GM19372 (cell line): Measurements from ENCODE around the gene PIPOX.

Experiments
- ATAC-seq: cut with Tn5 transposase; IDR thresholded peaks from one replicate; pipeline ENCODE4 v1.9.1; 2021; ENCODE audit warnings: mild to moderate bottlenecking, low read depth, moderate library complexity; ENCODE audit not compliant: unreplicated experiment

Gene PIPOX

GRCh38 chr17:29045734-29046472 lies 3.0 kb downstream of the PIPOX start:
- ATAC-seq, result no peak

- ATAC-seq, result no peak
Observed at GRCh38 chr17:29046473-29046839, 3.5 kb downstream of the PIPOX start.

DNA sequence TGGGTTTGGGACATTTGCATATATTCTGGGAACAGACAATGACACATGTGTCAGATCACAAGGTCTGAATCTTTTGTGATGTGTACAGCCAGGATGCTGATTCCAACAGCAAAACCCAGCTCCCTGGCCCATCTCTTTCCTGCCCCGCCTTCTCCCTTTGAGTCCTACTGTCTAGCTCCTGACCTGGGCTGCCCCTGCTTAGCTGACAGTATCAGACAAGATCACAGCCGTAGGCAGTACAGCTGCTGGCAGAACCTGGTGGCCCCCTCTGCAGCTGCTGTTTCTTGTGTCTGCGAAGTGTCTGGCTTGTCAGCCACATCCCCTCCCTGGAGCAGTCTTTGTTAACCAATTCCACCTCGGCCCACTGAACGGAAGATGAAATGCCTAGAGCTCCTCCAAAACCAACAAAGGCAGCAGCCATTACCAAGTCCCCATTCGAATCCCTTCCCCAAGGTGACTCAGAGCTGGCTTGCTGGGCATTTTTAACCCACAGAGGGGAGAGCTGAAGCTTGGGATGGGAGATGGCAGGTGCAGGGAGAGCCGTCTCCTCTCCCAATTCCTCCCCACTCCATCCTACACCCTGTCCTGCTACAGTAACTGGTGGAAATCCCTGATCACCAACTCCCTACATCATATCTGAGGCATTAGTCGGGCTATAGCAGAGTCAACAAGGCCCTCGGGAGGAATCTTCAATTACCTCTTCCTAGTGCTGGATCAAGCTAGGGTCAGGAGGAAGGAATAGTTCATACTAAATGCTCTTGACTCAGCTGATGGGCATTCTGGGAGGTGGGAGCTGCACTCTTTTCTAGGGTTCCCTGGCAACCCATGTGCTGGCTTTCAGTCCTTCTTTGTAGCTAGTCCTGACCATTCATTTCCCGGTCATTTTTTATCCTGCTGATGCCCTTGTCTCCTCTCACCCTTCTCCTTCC lies 5.8 kb downstream of the PIPOX start:
- ATAC-seq, result no peak

- ATAC-seq, result no peak
Observed at GRCh38 chr17:29049541-29050145, 6.7 kb downstream of the PIPOX start.

- ATAC-seq, result no peak
Observed at GRCh38 chr17:29050176-29050575, 7.2 kb downstream of the PIPOX start.

GRCh38 chr17:29051194-29051593 lies 8.3 kb downstream of the PIPOX start:
- no peak for ATAC-seq

- ATAC-seq, result no peak
Observed at GRCh38 chr17:29051731-29052130, 8.8 kb downstream of the PIPOX start.

GRCh38 chr17:29054835-29055234 lies 11.9 kb downstream of the PIPOX start:
- ATAC-seq, result no peak

DNA sequence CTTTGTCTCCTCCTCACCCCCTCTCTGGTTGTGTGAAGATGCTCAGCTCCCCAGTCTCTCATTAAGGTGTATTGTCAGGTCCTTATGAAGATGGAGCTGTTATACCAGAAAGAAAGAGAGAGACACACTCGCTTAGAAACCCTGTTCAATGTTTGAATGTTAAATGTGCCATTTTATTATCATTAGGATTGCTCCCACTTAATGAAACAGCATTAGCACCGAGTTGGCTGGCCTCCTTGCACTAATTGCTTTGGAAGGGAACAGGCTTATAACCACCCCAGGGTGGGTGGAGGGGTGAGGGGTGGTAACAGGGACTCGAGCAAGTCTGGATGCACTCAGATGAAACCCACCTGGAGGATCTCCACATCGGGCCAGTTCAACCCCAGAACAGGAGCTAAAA lies 14.4 kb downstream of the PIPOX start:
- ATAC-seq, result no peak

DNA sequence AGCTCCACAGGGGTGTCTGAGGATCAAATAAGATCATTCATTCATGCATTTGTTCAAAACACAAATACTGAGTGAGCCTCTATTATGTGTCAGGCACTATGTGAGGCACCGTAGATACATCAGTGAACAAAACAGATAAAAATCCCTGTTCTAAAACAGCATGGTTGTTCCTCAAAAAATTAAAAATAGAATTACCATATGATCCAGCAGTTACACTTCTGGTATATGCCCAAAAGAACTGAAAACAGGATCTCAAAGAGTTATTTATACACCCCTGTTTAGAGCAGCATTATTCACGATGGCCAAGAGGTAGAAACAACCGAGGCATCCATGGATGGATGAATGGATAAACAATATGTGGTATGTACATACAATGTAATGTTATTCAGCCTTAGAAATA lies 15.4 kb downstream of the PIPOX start:
- ATAC-seq, result no peak

GRCh38 chr17:29059281-29059680 lies 16.3 kb downstream of the PIPOX start:
- no peak for ATAC-seq

- ATAC-seq, result no peak
Observed at GRCh38 chr17:29060475-29060874, 17.5 kb downstream of the PIPOX start.

DNA sequence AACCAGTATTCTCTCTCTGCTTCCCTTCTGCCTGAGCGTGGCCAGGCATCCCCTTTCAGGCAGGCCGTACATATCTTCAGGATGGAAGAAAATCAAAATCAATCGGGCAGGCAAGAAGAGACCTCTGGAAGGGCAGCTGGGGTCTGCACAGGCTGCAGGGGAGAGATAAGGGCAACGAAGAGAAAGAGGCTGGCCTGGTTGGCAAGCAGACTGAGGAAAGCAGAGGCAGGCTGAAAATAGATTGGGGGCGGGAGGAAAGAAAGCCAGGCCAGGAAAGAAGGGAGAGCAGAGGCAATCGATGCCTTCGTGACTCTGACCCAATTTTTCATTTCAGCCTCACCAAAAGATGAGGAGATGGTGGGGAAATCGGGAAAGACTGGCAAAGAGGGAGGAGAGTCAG lies 18.1 kb downstream of the PIPOX start:
- ATAC-seq, result no peak

- no peak for ATAC-seq
Observed at GRCh38 chr17:29062215-29062614, 19.3 kb downstream of the PIPOX start.

- ATAC-seq, result no peak
Observed at GRCh38 chr17:29063992-29064391, 21.1 kb downstream of the PIPOX start.

DNA sequence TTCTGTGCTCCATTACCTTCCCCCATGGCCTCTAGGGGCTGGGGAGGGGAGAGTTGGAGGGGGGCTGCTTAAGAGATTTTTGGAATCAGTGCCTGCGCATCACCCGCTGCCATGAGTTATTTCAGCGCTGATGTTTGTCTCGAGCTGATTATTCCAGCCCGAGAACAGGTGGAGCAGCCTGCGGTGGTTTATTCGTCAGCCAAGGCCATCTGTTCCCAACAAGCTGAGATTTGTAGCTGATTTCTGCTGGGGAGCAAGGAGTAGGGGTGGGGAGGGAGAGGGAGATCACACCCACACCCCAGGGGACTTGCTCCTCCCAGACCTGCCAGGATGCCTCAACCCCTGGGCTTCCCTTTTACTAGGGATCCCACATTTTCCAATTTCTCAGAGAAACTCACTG lies 23.1 kb downstream of the PIPOX start:
- no peak for ATAC-seq

GRCh38 chr17:29066606-29067005 lies 23.7 kb downstream of the PIPOX start:
- no peak for ATAC-seq

DNA sequence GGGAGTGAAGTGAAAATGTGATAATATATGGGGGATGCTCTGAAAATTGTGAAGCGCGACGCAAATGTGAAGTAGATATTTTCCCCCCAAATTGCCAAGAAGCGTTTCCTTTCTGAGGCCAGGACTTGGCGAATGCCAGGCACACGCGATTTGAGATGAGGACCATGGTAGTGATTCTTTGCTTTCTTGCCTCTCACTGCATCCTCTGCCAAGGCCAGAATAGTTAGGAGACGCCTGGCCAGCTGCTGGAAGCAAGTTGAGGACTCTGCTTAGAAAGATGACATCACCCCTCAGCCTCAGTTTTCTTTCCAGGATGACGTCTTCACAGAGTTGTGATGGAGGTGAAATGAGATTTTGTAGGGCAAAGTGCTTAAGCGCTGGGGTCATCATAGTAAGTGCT lies 25.9 kb downstream of the PIPOX start:
- no peak for ATAC-seq

GRCh38 chr17:29069526-29070041 lies 26.6 kb downstream of the PIPOX start:
- no peak for ATAC-seq

DNA sequence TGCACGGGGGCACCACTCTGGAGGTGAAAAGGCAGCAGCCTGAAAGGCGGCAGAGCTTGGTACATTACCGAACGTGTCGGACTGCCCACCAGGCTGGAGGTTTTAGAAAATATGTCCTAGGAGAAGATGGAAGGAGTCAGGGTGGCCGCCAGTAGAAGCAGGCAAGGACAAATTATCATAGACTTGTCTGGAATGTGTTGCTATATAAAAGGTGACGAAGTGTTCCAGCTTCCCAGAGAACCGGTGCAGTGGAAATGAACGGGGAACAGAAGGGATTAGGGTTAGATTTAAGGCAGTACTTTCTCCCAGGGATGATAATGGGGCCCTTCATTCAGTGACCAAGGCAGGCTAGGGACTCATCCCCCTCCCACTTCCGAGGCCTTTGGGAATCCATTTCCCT lies 27.4 kb downstream of the PIPOX start:
- no peak for ATAC-seq

DNA sequence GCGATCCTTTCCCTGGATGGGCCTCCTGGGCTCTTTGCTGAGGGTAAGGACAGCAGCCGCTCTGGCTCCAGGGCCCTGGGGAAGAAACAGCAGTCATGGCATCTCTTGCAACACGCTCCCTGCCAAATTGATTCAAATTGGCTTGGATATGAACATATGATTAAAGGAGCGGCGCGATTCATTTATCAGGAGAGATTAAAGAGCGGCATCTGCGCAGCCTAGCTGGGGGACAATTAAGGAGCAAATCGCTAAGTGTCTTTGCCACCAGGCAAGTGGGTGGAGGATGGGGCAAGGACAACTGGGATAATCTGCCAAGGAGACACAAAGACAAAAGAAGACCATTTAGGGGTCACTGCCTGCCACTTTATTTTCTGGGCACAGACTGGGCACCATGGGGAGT lies 27.8 kb downstream of the PIPOX start:
- no peak for ATAC-seq
